Endodermal cell (in vitro differentiated cells): Measurements from ENCODE around the gene PTGES. TPM values are rescaled to one million over a fixed set of nuclear protein-coding genes. Genes with fewer than 3 reads are reported as not detected.

Experiments
- DNase-seq: peaks from one replicate; pipeline ENCODE4 v3.0.0-alpha.2; 2017
- H3K27ac ChIP-seq: 2 replicates; pipeline ENCODE4 v1.5.1; 2013; ENCODE audit warnings: mild to moderate bottlenecking, low read depth, low read length, moderate library complexity
- H3K27me3 ChIP-seq: 2 replicates; pipeline ENCODE4 v1.6.1; 2013; ENCODE audit warnings: mild to moderate bottlenecking, low read length, moderate library complexity; ENCODE audit not compliant: insufficient read depth, control insufficient read depth, poor library complexity, severe bottlenecking
- H3K36me3 ChIP-seq: 2 replicates; pipeline ENCODE4 v1.7.0; 2013; ENCODE audit warnings: mild to moderate bottlenecking, low read length, moderate library complexity; ENCODE audit not compliant: control insufficient read depth, insufficient read depth
- H3K4me1 ChIP-seq: one replicate; pipeline ENCODE4 v1.7.0; 2013; ENCODE audit warnings: low read length; ENCODE audit not compliant: control insufficient read depth, insufficient read depth
- H3K4me3 ChIP-seq: 2 replicates; pipeline ENCODE4 v1.5.1; 2013; ENCODE audit warnings: mild to moderate bottlenecking, low read length, moderate library complexity
- H3K9ac ChIP-seq: 2 replicates; pipeline ENCODE4 v1.6.1; 2013; ENCODE audit warnings: mild to moderate bottlenecking, low read length, moderate library complexity; ENCODE audit not compliant: poor library complexity, severe bottlenecking; ENCODE audit errors: extremely low read depth
- H3K9me3 ChIP-seq: 2 replicates; pipeline ENCODE4 v1.6.1; 2013; ENCODE audit warnings: mild to moderate bottlenecking, low read length, moderate library complexity; ENCODE audit not compliant: control insufficient read depth
- H3K27ac Mint-ChIP-seq: 2 replicates; pipeline ENCODE4 v1.8.0; 2020; ENCODE audit warnings: mixed read lengths
- H3K27me3 Mint-ChIP-seq: 2 replicates; pipeline ENCODE4 v1.8.0; 2021; ENCODE audit warnings: mild to moderate bottlenecking, mixed read lengths; ENCODE audit not compliant: insufficient read depth
- H3K36me3 Mint-ChIP-seq: 2 replicates; pipeline ENCODE4 v1.8.0; 2020; ENCODE audit warnings: low read depth, mixed read lengths
- H3K4me1 Mint-ChIP-seq: 2 replicates; pipeline ENCODE4 v1.8.0; 2020; ENCODE audit warnings: mixed read lengths
- H3K4me3 Mint-ChIP-seq: 2 replicates; pipeline ENCODE4 v1.8.0; 2020; ENCODE audit warnings: mild to moderate bottlenecking, moderate library complexity, mixed read lengths
- H3K9me3 Mint-ChIP-seq: 2 replicates; pipeline ENCODE4 v1.8.0; 2020; ENCODE audit warnings: mild to moderate bottlenecking, mixed read lengths
- CTCF ChIP-seq: fragments of 200-600 bp; sonication (generic); conservative IDR thresholded peaks from 2 replicates; pipeline ENCODE4 v1.5.0; 2021; ENCODE audit warnings: antibody characterized with exemption, mild to moderate bottlenecking
- WGBS, 2 experiments: methylation state at CpG; one replicate each; pipeline versions ENCODE4 v1.1.5 to v1.1.7; 2013; ENCODE audit warnings: missing lambda C conversion rate in 2 of 2, mixed read lengths in 1 of 2; ENCODE audit not compliant: insufficient coverage in 1 of 2, insufficient read length in 1 of 2; 5-methylcytosine and 5-hydroxymethylcytosine counted together
- total RNA-seq, 2 donors: library from RNA; stranded (reverse); fragmentation: NEBNext Ultra II Directional in 1 of 2; extraction: Animal tissue kit (Norgen Biotek cat#: 25700) in 1 of 2; gene quantifications; 2 replicates in 1 of 2; 3 replicates in 1 of 2; pipeline ENCODE4 v1.2.1, GENCODE V29; 2021

Gene PTGES
- total RNA-seq, 2 donors from 2014 or later = 0.29 to 0.62 TPM

GRCh38 chr9:129759804-129760502 lies 7.1 kb upstream of the PTGES start:
- H3K4me3 Mint-ChIP-seq = no peak overlapping the region
- Histone ChIP-seq H3K36me3 (no peaks in the 10 kb centered on the region), H3K27ac (no peak overlapping the region), H3K9me3 (no peaks in the 10 kb centered on the region), H3K27me3 (no peaks in the 10 kb centered on the region), H3K4me3 (no peak overlapping the region), H3K9ac (no peak overlapping the region), H3K4me1 (peaks cover 4% of the 10 kb centered on the region)
- WGBS, 2 experiments = 90 to 91% methylated on average over 10 to 13 of the region's 13 CpGs
- no peak overlapping the region for H3K27ac Mint-ChIP-seq
- no peak for TF ChIP-seq CTCF
- no peaks in the 10 kb centered on the region for H3K9me3 Mint-ChIP-seq
- no peak for DNase-seq
- H3K27me3 Mint-ChIP-seq = peaks cover 3% of the 10 kb centered on the region
- H3K4me1 Mint-ChIP-seq = peaks cover 9% of the 10 kb centered on the region
- no peaks in the 10 kb centered on the region for H3K36me3 Mint-ChIP-seq

DNA sequence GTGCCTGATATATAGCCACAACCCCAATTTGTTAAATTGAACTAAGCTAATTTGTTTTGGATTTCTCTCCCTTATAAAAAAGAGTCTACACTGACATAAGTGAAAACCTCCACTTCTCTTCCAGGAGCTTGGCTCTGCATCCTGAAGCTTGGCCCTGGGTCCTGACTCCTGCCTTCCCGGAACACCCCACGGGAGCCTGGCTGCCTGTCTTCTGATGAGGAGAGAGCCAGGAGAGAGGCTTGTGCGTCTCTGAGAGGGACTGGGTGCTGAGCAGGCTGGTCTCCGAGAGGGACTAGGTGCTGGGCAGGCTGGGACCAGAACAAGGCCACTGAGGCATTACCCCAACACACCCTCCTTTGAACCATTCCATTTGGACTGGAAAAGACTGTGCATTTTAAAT lies 6.5 kb upstream of the PTGES start:
- no peak overlapping the region for H3K9ac ChIP-seq
- H3K9me3 ChIP-seq = no peaks in the 10 kb centered on the region
- TF ChIP-seq CTCF = no peak
- Mint-ChIP-seq H3K27ac (no peak overlapping the region), H3K27me3 (peaks cover 3% of the 10 kb centered on the region), H3K36me3 (no peaks in the 10 kb centered on the region), H3K4me3 (no peak overlapping the region), H3K9me3 (no peaks in the 10 kb centered on the region), H3K4me1 (peaks cover 9% of the 10 kb centered on the region)
- no peaks in the 10 kb centered on the region for H3K27me3 ChIP-seq
- no peak for DNase-seq
- no peaks in the 10 kb centered on the region for H3K36me3 ChIP-seq
- H3K4me3 ChIP-seq = no peak overlapping the region
- peaks cover 4% of the 10 kb centered on the region for H3K4me1 ChIP-seq
- no peak overlapping the region for H3K27ac ChIP-seq
- WGBS, 2 experiments = 95% methylated on average over 4 of the region's 4 CpGs; no CpG with 5 or more reads in 1 of the 2 experiments

DNA sequence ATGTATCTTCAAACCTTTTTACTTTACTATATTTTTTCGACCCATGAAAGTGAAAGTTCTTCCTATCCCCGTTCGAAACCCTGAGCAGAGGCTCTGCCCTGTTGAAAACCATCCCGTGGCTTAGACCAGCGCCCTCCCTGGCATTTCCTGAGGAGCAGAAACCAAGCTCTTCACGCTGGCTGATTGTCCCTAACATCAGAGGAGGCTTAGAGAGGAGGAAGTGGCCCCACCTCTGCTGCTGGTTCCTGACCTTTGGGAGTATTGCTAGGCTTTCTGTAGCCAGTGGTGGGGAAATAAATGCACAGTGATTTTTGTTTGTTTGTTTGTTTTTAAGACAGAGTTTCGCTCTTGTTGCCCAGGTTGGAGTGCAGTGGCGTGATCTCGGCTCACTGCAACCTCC lies 4.2 kb upstream of the PTGES start:
- H3K27me3 Mint-ChIP-seq = peaks cover 16% of the 10 kb centered on the region
- no peak for DNase-seq
- no peaks in the 10 kb centered on the region for H3K27me3 ChIP-seq
- WGBS, 2 experiments = 67 to 87% methylated on average over 4 to 9 of the region's 9 CpGs
- no peaks in the 10 kb centered on the region for H3K9me3 Mint-ChIP-seq
- peaks cover 13% of the 10 kb centered on the region for H3K4me1 Mint-ChIP-seq
- no peak overlapping the region for H3K4me3 ChIP-seq
- no peaks in the 10 kb centered on the region for H3K36me3 ChIP-seq
- H3K36me3 Mint-ChIP-seq = no peaks in the 10 kb centered on the region
- no peak overlapping the region for H3K4me3 Mint-ChIP-seq
- peaks cover 4% of the 10 kb centered on the region for H3K4me1 ChIP-seq
- H3K27ac ChIP-seq = no peak overlapping the region
- no peak overlapping the region for H3K9ac ChIP-seq
- no peak overlapping the region for H3K27ac Mint-ChIP-seq
- no peak for TF ChIP-seq CTCF
- H3K9me3 ChIP-seq = no peaks in the 10 kb centered on the region
